T-helper 17 cell (primary cell): Measurements from ENCODE around the gene CTBP2. TPM values are rescaled to one million over a fixed set of nuclear protein-coding genes. Genes with fewer than 3 reads are reported as not detected.
"Not testable (repeated sequence)": the region's sequence is repeated elsewhere in the genome, so short reads cannot be mapped to it uniquely, and the experiment has no call there.

Experiments used
- ATAC-seq: fragments of 150-1000 bp; cut with Tn5 transposase; 2 replicates; pipeline ENCODE4 v1.10.0; 2021; ENCODE audit warnings: mild to moderate bottlenecking, moderate library complexity
- DNase-seq, 3 donors: peaks; one replicate each; pipeline versions ENCODE4 v3.0.0 to v3.0.0-alpha.2; 2020 to 2021
- H3K9me3 ChIP-seq: one replicate; pipeline ENCODE4 v1.7.0; 2013; ENCODE audit warnings: low read length, mild to moderate bottlenecking; ENCODE audit not compliant: control insufficient read depth, poor library complexity, severe bottlenecking
- H3K27ac Mint-ChIP-seq: one replicate; pipeline ENCODE4 v1.8.0; 2022; ENCODE audit warnings: mild to moderate bottlenecking, moderate library complexity, mixed read lengths
- H3K27me3 Mint-ChIP-seq: one replicate; pipeline ENCODE4 v1.8.0; 2022; ENCODE audit warnings: mixed read lengths
- H3K36me3 Mint-ChIP-seq: one replicate; pipeline ENCODE4 v1.8.0; 2022; ENCODE audit warnings: low read depth, mixed read lengths
- H3K4me1 Mint-ChIP-seq: one replicate; pipeline ENCODE4 v1.8.0; 2022; ENCODE audit warnings: mild to moderate bottlenecking, mixed read lengths
- H3K4me3 Mint-ChIP-seq: one replicate; pipeline ENCODE4 v1.8.0; 2022; ENCODE audit warnings: mild to moderate bottlenecking, moderate library complexity, mixed read lengths
- total RNA-seq, 4 donors: library from RNA in 2 of 4; stranded (reverse) in 2 of 4; gene quantifications; one replicate each; pipeline ENCODE4 v1.2.3 and lab custom pipeline; 2022 to 2026

The CTBP2 gene
- total RNA-seq, 2 donors from 2014 or later = 1.3 to 1.5 TPM

- peaks cover 13% of the 10 kb centered on the region for H3K4me1 Mint-ChIP-seq
- no peak for ATAC-seq
- no peak for DNase-seq
- H3K27me3 Mint-ChIP-seq = peaks cover 11% of the 10 kb centered on the region
- no peaks in the 10 kb centered on the region for H3K9me3 ChIP-seq
- no peak overlapping the region for H3K27ac Mint-ChIP-seq
- H3K36me3 Mint-ChIP-seq = no peaks in the 10 kb centered on the region
- H3K4me3 Mint-ChIP-seq = no peak overlapping the region
Measured at GRCh38 chr10:125066764-125067450, 93.5 kb downstream of the CTBP2 start.

DNA sequence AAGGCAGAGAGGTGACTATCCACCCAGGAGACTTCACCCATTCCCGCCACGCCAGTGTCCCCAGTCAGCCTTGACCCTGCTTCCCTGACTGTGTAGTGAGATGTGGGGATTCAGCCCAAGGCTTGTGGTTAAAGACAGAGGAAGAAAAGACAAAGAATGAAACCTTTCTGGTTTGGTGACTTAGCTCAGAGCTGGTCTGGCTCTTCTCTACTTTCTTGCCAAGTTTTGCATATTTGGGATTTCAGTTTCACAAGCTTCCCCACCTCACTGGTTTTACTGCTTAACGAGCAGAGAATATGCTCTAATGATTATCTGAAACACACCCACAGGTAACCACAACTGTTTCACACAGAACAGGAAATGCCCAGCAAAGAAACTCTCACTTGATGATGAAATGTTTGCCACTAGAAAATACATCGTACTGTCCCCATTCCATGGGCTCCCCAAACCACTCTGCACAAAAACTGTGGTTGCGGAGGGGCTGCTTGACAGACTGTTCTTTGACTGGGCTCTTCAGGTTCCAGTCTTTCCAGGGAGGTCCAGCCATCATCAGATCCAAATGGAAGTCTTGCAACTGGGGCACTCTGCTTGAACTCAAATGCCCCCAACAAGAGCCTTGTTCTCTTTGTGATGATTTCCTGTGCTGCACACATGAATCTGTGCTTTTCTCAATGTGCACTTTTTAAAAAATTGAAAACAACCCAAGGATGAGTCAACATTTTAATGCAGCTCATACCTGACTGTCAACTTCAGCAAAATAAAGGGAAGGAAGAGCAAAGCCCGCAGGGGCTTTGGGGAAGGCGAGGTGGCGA lies 95.5 kb downstream of the CTBP2 start:
- Mint-ChIP-seq H3K27me3 (peaks cover 28% of the 10 kb centered on the region), H3K4me1 (peaks cover 13% of the 10 kb centered on the region), H3K4me3 (peak overlapping the region; percentile 5), H3K27ac (no peak overlapping the region), H3K36me3 (no peaks in the 10 kb centered on the region)
- no peak for DNase-seq
- H3K9me3 ChIP-seq = no peaks in the 10 kb centered on the region
- peak; percentile 28 for ATAC-seq

DNA sequence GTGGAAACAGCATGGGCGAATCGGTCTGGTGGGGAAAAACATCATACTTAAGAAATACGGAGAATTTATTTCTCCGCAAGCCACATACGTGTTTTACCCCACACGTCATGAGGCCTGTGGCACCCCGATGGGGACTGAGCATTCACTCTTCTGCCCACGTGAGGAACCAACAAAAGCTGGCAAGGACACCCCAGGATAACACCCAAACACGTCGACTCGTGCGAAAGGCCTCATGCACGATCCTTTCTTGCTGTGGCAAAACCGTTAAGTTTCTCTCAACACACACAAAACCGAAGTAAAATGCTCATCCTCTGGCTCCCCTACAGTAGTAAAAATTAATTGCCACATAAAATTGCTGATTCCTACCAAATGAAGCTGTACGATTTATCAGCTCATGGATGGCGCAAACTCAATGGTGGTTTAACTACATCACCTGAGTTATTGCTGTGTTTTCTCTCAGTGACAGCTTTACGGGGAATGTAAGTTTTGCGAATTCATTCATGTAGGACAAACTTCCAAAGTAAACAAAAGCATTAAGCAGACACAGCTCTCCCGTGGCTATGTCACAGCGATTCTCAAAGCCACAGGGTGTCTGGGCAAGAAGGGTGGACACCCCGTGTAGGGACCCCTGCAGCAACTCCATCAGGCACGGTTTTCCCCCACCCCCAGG lies 97.0 kb downstream of the CTBP2 start:
- ATAC-seq = no peak
- no peak for DNase-seq
- H3K27ac Mint-ChIP-seq = peak overlapping the region; percentile 8
- peaks cover 35% of the 10 kb centered on the region for H3K27me3 Mint-ChIP-seq
- no peaks in the 10 kb centered on the region for H3K36me3 Mint-ChIP-seq
- no peak overlapping the region for H3K4me3 Mint-ChIP-seq
- no peaks in the 10 kb centered on the region for H3K9me3 ChIP-seq
- H3K4me1 Mint-ChIP-seq = peaks cover 13% of the 10 kb centered on the region

GRCh38 chr10:125062914-125063230 lies 97.5 kb downstream of the CTBP2 start:
- Mint-ChIP-seq H3K27ac (no peak overlapping the region), H3K4me1 (peaks cover 13% of the 10 kb centered on the region), H3K4me3 (no peak overlapping the region), H3K27me3 (peaks cover 38% of the 10 kb centered on the region), H3K36me3 (no peaks in the 10 kb centered on the region)
- no peak for DNase-seq
- no peaks in the 10 kb centered on the region for H3K9me3 ChIP-seq
- ATAC-seq = no peak

- Mint-ChIP-seq H3K36me3 (no peaks in the 10 kb centered on the region), H3K4me3 (no peak overlapping the region), H3K27ac (no peak overlapping the region), H3K4me1 (peaks cover 13% of the 10 kb centered on the region), H3K27me3 (peaks cover 38% of the 10 kb centered on the region)
- ATAC-seq (no peak), DNase-seq (no peak)
- no peaks in the 10 kb centered on the region for H3K9me3 ChIP-seq
Measured at GRCh38 chr10:125062227-125062913, 98.0 kb downstream of the CTBP2 start.

DNA sequence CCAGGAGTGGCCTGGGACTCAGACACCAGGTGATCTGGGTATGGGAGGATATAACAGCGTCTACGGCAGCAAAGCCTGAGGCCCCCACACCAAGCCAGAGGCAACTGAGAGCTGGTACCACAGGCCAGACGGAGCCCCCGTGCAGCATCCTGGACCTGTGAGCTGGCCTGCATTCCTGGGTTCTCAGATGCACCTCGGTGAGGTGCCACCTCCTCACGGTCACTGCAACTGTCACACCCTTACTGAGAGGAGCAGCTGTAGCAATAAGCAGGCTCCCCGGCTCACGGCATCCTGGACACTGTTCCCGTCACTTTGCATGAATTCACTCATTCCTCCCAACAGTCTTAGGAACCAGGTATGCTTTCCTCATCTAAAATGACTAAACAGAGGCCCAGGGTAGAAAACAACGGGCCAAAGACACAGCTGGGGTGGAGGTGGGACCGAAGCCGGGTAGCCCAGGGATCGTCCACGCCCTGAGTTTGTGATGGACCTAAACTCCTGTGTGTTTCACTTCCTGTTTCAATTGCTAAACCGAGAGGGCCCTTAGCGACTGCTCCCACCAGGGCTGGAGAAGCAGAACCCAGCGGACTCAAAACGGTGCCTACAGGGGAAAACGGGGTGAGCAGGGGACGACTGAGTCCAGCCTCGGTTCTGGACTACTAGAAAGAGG lies 98.7 kb downstream of the CTBP2 start:
- Mint-ChIP-seq H3K4me1 (peaks cover 13% of the 10 kb centered on the region), H3K4me3 (no peak overlapping the region), H3K36me3 (no peaks in the 10 kb centered on the region), H3K27me3 (peaks cover 38% of the 10 kb centered on the region), H3K27ac (no peak overlapping the region)
- no peak for DNase-seq
- no peak for ATAC-seq
- no peaks in the 10 kb centered on the region for H3K9me3 ChIP-seq

GRCh38 chr10:125060826-125061556 lies 99.4 kb downstream of the CTBP2 start:
- H3K36me3 Mint-ChIP-seq = no peaks in the 10 kb centered on the region
- DNase-seq = no peak
- no peak overlapping the region for H3K27ac Mint-ChIP-seq
- peaks cover 38% of the 10 kb centered on the region for H3K27me3 Mint-ChIP-seq
- no peaks in the 10 kb centered on the region for H3K9me3 ChIP-seq
- H3K4me1 Mint-ChIP-seq = peaks cover 13% of the 10 kb centered on the region
- ATAC-seq = no peak
- H3K4me3 Mint-ChIP-seq = no peak overlapping the region

- H3K27me3 Mint-ChIP-seq = peaks cover 40% of the 10 kb centered on the region
- ATAC-seq (no peak), DNase-seq (no peak)
- no peaks in the 10 kb centered on the region for H3K36me3 Mint-ChIP-seq
- peaks cover 13% of the 10 kb centered on the region for H3K4me1 Mint-ChIP-seq
- no peak overlapping the region for H3K4me3 Mint-ChIP-seq
- no peak overlapping the region for H3K27ac Mint-ChIP-seq
- no peaks in the 10 kb centered on the region for H3K9me3 ChIP-seq
Measured at GRCh38 chr10:125060482-125060825, 99.9 kb downstream of the CTBP2 start.

DNA sequence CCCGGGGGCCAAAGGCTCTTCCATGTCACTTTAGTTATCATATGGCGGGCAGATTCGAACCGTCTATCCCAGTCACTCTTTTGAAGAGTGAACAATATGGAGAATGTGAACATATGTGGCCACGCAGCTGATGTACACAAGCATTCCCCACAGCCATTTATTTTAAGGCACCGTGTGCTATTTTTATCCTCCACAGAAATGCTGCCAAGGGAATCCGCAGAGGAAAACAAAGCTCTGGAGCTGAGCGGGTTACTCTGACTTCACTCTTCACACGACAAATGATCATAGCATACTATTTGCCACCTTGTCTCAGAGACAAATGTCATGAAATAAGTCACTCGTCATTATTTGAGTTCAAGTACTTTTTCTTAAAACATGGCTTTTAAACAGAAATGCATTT lies 100.3 kb downstream of the CTBP2 start:
- no peaks in the 10 kb centered on the region for H3K9me3 ChIP-seq
- ATAC-seq (no peak), DNase-seq (no peak)
- Mint-ChIP-seq H3K4me3 (no peak overlapping the region), H3K36me3 (no peaks in the 10 kb centered on the region), H3K27me3 (peaks cover 40% of the 10 kb centered on the region), H3K27ac (no peak overlapping the region), H3K4me1 (peaks cover 11% of the 10 kb centered on the region)

DNA sequence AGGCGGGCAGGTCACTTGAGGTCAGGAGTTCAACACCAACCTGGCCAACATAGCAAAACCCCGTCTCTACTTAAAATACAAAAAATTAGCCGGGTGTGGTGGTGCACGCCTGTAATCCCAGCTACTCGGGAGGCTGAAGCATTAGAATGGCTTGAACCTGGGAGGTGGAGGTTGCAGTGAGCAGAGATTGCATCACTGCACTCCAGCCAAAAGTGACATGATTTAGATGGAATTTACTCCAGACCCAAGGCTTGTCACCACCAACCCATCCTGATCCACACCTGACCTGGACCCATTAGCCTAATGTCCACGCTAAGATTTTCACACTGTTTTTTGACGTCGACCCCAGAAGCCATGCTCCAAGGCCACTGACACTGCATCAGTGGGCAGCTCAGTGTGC lies 101.0 kb downstream of the CTBP2 start:
- H3K27ac Mint-ChIP-seq, H3K36me3 Mint-ChIP-seq, ATAC-seq, DNase-seq, H3K4me1 Mint-ChIP-seq, H3K4me3 Mint-ChIP-seq, H3K9me3 ChIP-seq: not testable (repeated sequence)
- peaks cover 44% of the 10 kb centered on the region for H3K27me3 Mint-ChIP-seq

DNA sequence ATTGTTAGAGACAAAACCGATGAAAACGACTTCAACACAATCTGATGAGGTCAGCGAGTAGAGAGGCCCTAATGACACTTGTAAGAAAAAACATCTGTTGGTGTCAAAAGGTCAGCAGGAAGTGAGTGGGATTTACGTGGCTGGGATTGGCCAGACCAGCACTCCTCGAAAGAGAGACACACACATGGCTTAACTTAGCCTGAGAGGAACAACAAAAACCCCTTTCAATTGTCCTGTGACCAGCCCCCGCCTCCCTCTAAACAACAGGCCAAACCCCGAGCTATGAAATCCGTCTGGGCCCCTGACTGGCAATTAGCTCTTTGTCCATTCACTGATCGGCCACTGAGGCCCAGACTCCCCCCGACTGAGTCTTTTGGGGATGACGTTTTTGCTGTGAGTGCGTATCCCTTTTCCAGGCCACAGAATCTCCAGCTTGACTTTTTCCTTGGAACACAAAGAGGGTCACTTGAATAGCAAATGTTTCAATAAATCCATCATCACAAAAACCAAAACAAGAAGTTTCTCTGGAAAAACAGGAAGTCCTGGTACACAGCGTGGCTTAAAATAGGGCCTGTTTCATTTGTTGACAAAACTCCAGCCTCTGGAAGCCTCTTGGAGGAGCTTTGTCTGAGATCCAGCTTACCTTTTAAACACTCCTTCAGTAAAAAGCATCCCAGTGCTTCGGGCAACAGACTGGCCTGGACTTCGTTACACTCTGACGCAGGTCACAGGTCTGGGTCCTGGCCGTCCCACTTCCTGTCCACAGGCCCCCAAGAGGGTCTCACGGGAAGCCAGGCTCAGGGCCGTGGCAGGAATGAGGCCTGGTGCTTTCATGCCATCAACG lies 103.0 kb downstream of the CTBP2 start:
- Mint-ChIP-seq H3K27me3 (peaks cover 60% of the 10 kb centered on the region), H3K4me3 (no peak overlapping the region), H3K27ac (no peak overlapping the region), H3K4me1 (no peaks in the 10 kb centered on the region), H3K36me3 (no peaks in the 10 kb centered on the region)
- ATAC-seq (no peak), DNase-seq (no peak)
- no peaks in the 10 kb centered on the region for H3K9me3 ChIP-seq
